HepG2 (cell line): Measurements from ENCODE around the gene CBLN3. TPM values are rescaled to one million over a fixed set of nuclear protein-coding genes. Genes with fewer than 3 reads are reported as not detected.

Experiments used
- CCAR2 ChIP-seq: fragments of 200-400 bp; formaldehyde crosslinking; optimal IDR thresholded peaks from 2 replicates; pipeline ENCODE3; 2018; ENCODE audit warnings: low read depth, mild to moderate bottlenecking, low read length, moderate library complexity
- CREM ChIP-seq, 2 experiments: sonication (generic) in 1 of 2; formaldehyde crosslinking in 1 of 2; IDR thresholded peaks; 2 replicates each; pipeline versions ENCODE4 v1.4.0 to v1.6.1; 2016 to 2020; ENCODE audit warnings: antibody characterized with exemption in 1 of 2, mild to moderate bottlenecking in 1 of 2, missing genetic modification reagents in 1 of 2
- DNMT1 ChIP-seq: sonication (generic); formaldehyde crosslinking; IDR thresholded peaks from 2 replicates; pipeline ENCODE4 v1.5.1; 2020; ENCODE audit warnings: mild to moderate bottlenecking, missing genetic modification reagents
- JDP2 ChIP-seq: sonication (generic); formaldehyde crosslinking; IDR thresholded peaks from 2 replicates; pipeline ENCODE4 v1.8.1; 2022; ENCODE audit warnings: missing genetic modification reagents, borderline replicate concordance
- MLX ChIP-seq: IDR thresholded peaks from 2 replicates; pipeline ENCODE4 v1.6.1; 2016
- NCOA5 ChIP-seq: sonication (generic); formaldehyde crosslinking; IDR thresholded peaks from 2 replicates; pipeline ENCODE4 v1.4.0; 2020; ENCODE audit warnings: missing genetic modification reagents
- POLR2AphosphoS2 ChIP-seq: IDR thresholded peaks from 2 replicates; pipeline ENCODE4 v1.6.1; 2011; ENCODE audit warnings: low read depth, low read length, improper control_type of control experiment
- SIX4 ChIP-seq: sonication (generic); formaldehyde crosslinking; IDR thresholded peaks from 2 replicates; pipeline ENCODE4 v1.4.0; 2020; ENCODE audit warnings: missing genetic modification reagents
- TCF7L2 ChIP-seq: IDR thresholded peaks from 2 replicates; pipeline ENCODE4 v1.6.1; 2011; ENCODE audit warnings: mild to moderate bottlenecking, low read depth, low read length, moderate library complexity
- ZBTB40 ChIP-seq, 2 experiments: fragments of 450-650 bp in 1 of 2; sonication (generic) in 1 of 2; formaldehyde crosslinking in 1 of 2; IDR thresholded peaks; 2 replicates each; pipeline versions ENCODE4 v1.6.1 to v1.8.0; 2016 to 2022; ENCODE audit warnings: antibody characterized with exemption in 1 of 2, mild to moderate bottlenecking in 1 of 2, missing genetic modification reagents in 1 of 2
- ZIK1 ChIP-seq: sonication (generic); formaldehyde crosslinking; IDR thresholded peaks from 2 replicates; pipeline ENCODE4 v1.5.0; 2020; ENCODE audit warnings: mild to moderate bottlenecking, low read depth, missing genetic modification reagents, borderline replicate concordance
- ZMYM3 ChIP-seq: sonication (generic); formaldehyde crosslinking; IDR thresholded peaks from 2 replicates; pipeline ENCODE4 v1.5.1; 2020; ENCODE audit warnings: mild to moderate bottlenecking, missing genetic modification reagents
- ZNF205 ChIP-seq: IDR thresholded peaks from 2 replicates; pipeline ENCODE4 v1.6.1; 2018; ENCODE audit warnings: missing biosample characterization, missing genetic modification reagents
- ZNF496 ChIP-seq: sonication (generic); formaldehyde crosslinking; IDR thresholded peaks from 2 replicates; pipeline ENCODE4 v1.8.1; 2023; ENCODE audit warnings: mild to moderate bottlenecking, moderate library complexity, missing genetic modification reagents; ENCODE audit not compliant: insufficient replicate concordance
- ZNF512B ChIP-seq: sonication (generic); formaldehyde crosslinking; IDR thresholded peaks from 2 replicates; pipeline ENCODE4 v1.5.1; 2020; ENCODE audit warnings: missing genetic modification reagents, mild to moderate bottlenecking, borderline replicate concordance
- ZNF598 ChIP-seq: sonication (generic); formaldehyde crosslinking; IDR thresholded peaks from 2 replicates; pipeline ENCODE4 v1.5.1; 2020; ENCODE audit warnings: mild to moderate bottlenecking, missing genetic modification reagents, borderline replicate concordance
- ZNF891 ChIP-seq: sonication (generic); formaldehyde crosslinking; IDR thresholded peaks from 2 replicates; pipeline ENCODE4 v1.5.0; 2020; ENCODE audit warnings: mild to moderate bottlenecking, missing genetic modification reagents
- polyA plus RNA-seq, 8 experiments: library from polyadenylated mRNA; depleted of rRNA in 3 of 8; stranded (reverse) in 7 of 8; unstranded in 1 of 8; fragments of >200 nt; fragmentation: Illumina TruSeq in 4 of 8; extraction: Trizol in 4 of 8; gene quantifications; 2 replicates each; pipeline versions ENCODE4 v1.2.1 to v1.2.3, GENCODE V29; 2011 to 2016; ENCODE audit warnings: low read depth in 4 of 8, missing spikeins in 1 of 8, mixed read lengths in 1 of 8; ENCODE audit not compliant: insufficient read depth in 1 of 8
- total RNA-seq, 5 experiments: library from RNA; depleted of rRNA; stranded (reverse); fragments of >200 nt; fragmentation: Illumina TruSeq; extraction: Trizol; gene quantifications; 2 replicates each; pipeline ENCODE4 v1.2.3, GENCODE V29; 2016; ENCODE audit warnings: low read depth in 1 of 5

Gene CBLN3
- total and polyA plus RNA-seq, 2 of the 13 experiments (the other 11 are each of a cell fraction or from before 2014, with no cell fraction given): 0.66 to 0.98 TPM

- no peak for TF ChIP-seq ZBTB40 (IDR thresholded peaks at IDR 0.05)
- TF ChIP-seq ZBTB40 (CRISPR knock-in tag; IDR thresholded peaks at IDR 0.05): peak; percentile 92
- no peak; the same call in 1 of the 2 replicates for TF ChIP-seq ZNF205 (CRISPR knock-in tag)
- no peak for TF ChIP-seq MLX (CRISPR knock-in tag)
- peak; percentile 71; the same call in 1 of the 2 replicates for TF ChIP-seq ZMYM3
- TF ChIP-seq NCOA5 (CRISPR knock-in tag): no peak
- peak; percentile 78 for TF ChIP-seq SIX4 (CRISPR knock-in tag)
- TF ChIP-seq ZIK1 (CRISPR knock-in tag): no peak
- TF ChIP-seq ZNF891 (CRISPR knock-in tag): no peak
- no peak for TF ChIP-seq CCAR2
- peak; percentile 79; the same call in 1 of the 2 replicates for TF ChIP-seq POLR2AphosphoS2
- TF ChIP-seq TCF7L2: no peak
- no peak for TF ChIP-seq JDP2 (CRISPR knock-in tag)
- peak; percentile 30 for TF ChIP-seq DNMT1
- no peak for TF ChIP-seq ZNF496 (CRISPR knock-in tag)
- TF ChIP-seq CREM (IDR thresholded peaks at IDR 0.05): no peak
- TF ChIP-seq CREM (CRISPR knock-in tag; IDR thresholded peaks at IDR 0.05): no peak
- TF ChIP-seq ZNF512B (CRISPR knock-in tag): peak; percentile 95
- TF ChIP-seq ZNF598 (CRISPR knock-in tag): peak; percentile 97
Observed at GRCh38 chr14:24429395-24430142, at the start of gene CBLN3, which contains the start of gene KHNYN (continued).
